GM21381 (cell line): ENCODE results near the gene ALDH1A1.

ENCODE experiments used
- ATAC-seq: cut with Tn5 transposase; IDR thresholded peaks from one replicate; pipeline ENCODE4 v1.9.1; 2021; ENCODE audit warnings: mild to moderate bottlenecking, moderate library complexity; ENCODE audit not compliant: unreplicated experiment

ALDH1A1 gene

GRCh38 chr9:72980183-72980582 lies 27.3 kb upstream of the ALDH1A1 start:
- ATAC-seq = no peak

GRCh38 chr9:72979405-72980100 lies 26.7 kb upstream of the ALDH1A1 start:
- ATAC-seq = no peak

GRCh38 chr9:72978744-72979143 lies 25.9 kb upstream of the ALDH1A1 start:
- ATAC-seq = no peak

GRCh38 chr9:72977670-72978069 lies 24.8 kb upstream of the ALDH1A1 start:
- no peak for ATAC-seq

- no peak for ATAC-seq
These were observed 21.6 kb upstream of the ALDH1A1 start for GRCh38 chr9:72974501-72974900.

- ATAC-seq = no peak
These were observed 19.8 kb upstream of the ALDH1A1 start for GRCh38 chr9:72972636-72973035.

- ATAC-seq = no peak
These were observed 18.6 kb upstream of the ALDH1A1 start for GRCh38 chr9:72971411-72971810.

GRCh38 chr9:72960446-72960845 lies 7.6 kb upstream of the ALDH1A1 start:
- ATAC-seq = no peak

- ATAC-seq = no peak
These were observed 5.8 kb upstream of the ALDH1A1 start for GRCh38 chr9:72958485-72959281.

- no peak for ATAC-seq
These were observed 2.7 kb upstream of the ALDH1A1 start for GRCh38 chr9:72955571-72955970.

GRCh38 chr9:72955126-72955455 lies 2.2 kb upstream of the ALDH1A1 start:
- ATAC-seq = no peak

GRCh38 chr9:72954431-72955125 lies 1.7 kb upstream of the ALDH1A1 start:
- ATAC-seq = no peak

- no peak for ATAC-seq
These were observed 517 bp downstream of the ALDH1A1 start for GRCh38 chr9:72952381-72952690.

GRCh38 chr9:72951520-72952380 lies 1.1 kb downstream of the ALDH1A1 start:
- ATAC-seq = no peak

GRCh38 chr9:72950875-72951442 lies 1.9 kb downstream of the ALDH1A1 start:
- no peak for ATAC-seq

GRCh38 chr9:72949918-72950325 lies 2.9 kb downstream of the ALDH1A1 start:
- no peak for ATAC-seq

- no peak for ATAC-seq
These were observed 3.6 kb downstream of the ALDH1A1 start for GRCh38 chr9:72949244-72949582.

- ATAC-seq = no peak
These were observed 4.1 kb downstream of the ALDH1A1 start for GRCh38 chr9:72948575-72949243.

- ATAC-seq = no peak
These were observed 4.8 kb downstream of the ALDH1A1 start for GRCh38 chr9:72947984-72948465.

GRCh38 chr9:72946821-72947220 lies 6.0 kb downstream of the ALDH1A1 start:
- ATAC-seq = no peak
